ENCODE data around the gene GTPBP2. TPM values are rescaled to one million over a fixed set of nuclear protein-coding genes. Genes with fewer than 3 reads are reported as not detected.

The GTPBP2 gene
- total and polyA plus RNA-seq, 2 experiments from 2014 or later: 15.9 to 80.7 TPM

GRCh38 chr6:43614396-43614730, 14.7 kb downstream of the GTPBP2 start:
- Histone ChIP-seq H3K9me2 (ENCODE audit: insufficient read depth) (no peaks in the 10 kb centered on the region), H3K9me3 (ENCODE audit: low read depth) (no peaks in the 10 kb centered on the region), H3K79me2 (ENCODE audit: insufficient read depth) (no peaks in the 10 kb centered on the region; the same call in 1 of the 2 replicates), H3K27me3 (replicated peaks; ENCODE audit: insufficient read depth) (no peaks in the 10 kb centered on the region), H3F3A (ENCODE audit: insufficient read depth) (peaks cover 51% of the 10 kb centered on the region), H4K20me1 (ENCODE audit: insufficient read depth) (no peaks in the 10 kb centered on the region), H3K9ac (no peak overlapping the region), H3K27ac (no peak overlapping the region), H3K36me3 (ENCODE audit: low read depth) (peaks cover 50% of the 10 kb centered on the region), H3K4me2 (ENCODE audit: unreplicated experiment) (no peak overlapping the region), H2AFZ (no peak overlapping the region), H3K4me1 (ENCODE audit: insufficient read depth) (peaks cover 10% of the 10 kb centered on the region), H3K4me3 (no peak overlapping the region)
- DNase-seq: no peak
- no peak for TF ChIP-seq EZH2phosphoT487 (IDR thresholded peaks at IDR 0.05; ENCODE audit: insufficient read depth, low read depth)
- no peak for TF ChIP-seq EZH2 (IDR thresholded peaks at IDR 0.05; ENCODE audit: insufficient read depth, poor library complexity, severe bottlenecking)
- in situ Hi-C loops (cut with MboI): no loop called here
- 92% methylated on average over 3 of the region's 3 CpGs for WGBS, 2 experiments (ENCODE audit: low coverage in 1 of 2, low lambda C conversion rate in 2 of 2, missing lambda C conversion rate in 2 of 2)

DNA sequence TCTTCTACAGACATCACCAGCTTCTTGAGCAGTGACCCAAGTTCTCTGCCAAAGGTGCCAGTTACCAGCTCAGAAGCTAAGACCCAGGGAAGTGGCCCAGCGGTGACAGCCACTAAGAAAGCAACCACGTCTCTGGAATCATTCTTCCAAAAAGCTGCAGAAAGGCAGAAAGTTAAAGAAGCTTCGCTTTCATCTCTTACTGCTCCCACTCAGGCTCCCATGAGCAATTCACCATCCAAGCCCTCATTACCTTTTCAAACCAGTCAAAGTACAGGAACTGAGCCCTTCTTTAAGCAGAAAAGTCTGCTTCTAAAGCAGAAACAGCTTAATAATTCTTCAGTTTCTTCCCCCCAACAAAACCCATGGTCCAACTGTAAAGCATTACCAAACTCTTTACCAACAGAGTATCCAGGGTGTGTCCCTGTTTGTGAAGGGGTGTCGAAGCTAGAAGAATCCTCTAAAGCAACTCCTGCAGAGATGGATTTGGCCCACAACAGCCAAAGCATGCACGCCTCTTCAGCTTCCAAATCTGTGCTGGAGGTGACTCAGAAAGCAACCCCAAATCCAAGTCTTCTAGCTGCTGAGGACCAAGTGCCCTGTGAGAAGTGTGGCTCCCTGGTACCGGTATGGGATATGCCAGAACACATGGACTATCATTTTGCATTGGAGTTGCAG, 15.2 kb downstream of the GTPBP2 start:
- Histone ChIP-seq H3K9me3 (ENCODE audit: low read depth) (no peaks in the 10 kb centered on the region), H4K20me1 (ENCODE audit: insufficient read depth) (no peaks in the 10 kb centered on the region), H3K79me2 (ENCODE audit: insufficient read depth) (no peaks in the 10 kb centered on the region; the same call in 1 of the 2 replicates), H3K9ac (no peak overlapping the region), H3K9me2 (ENCODE audit: insufficient read depth) (no peaks in the 10 kb centered on the region), H3K4me3 (no peak overlapping the region), H2AFZ (no peak overlapping the region), H3K27ac (no peak overlapping the region), H3F3A (ENCODE audit: insufficient read depth) (peaks cover 51% of the 10 kb centered on the region), H3K27me3 (replicated peaks; ENCODE audit: insufficient read depth) (no peaks in the 10 kb centered on the region), H3K36me3 (ENCODE audit: low read depth) (peaks cover 48% of the 10 kb centered on the region), H3K4me1 (ENCODE audit: insufficient read depth) (peaks cover 10% of the 10 kb centered on the region), H3K4me2 (ENCODE audit: unreplicated experiment) (no peak overlapping the region)
- in situ Hi-C loops (cut with MboI): no loop called here
- no peak for DNase-seq
- WGBS, 2 experiments (ENCODE audit: low coverage in 1 of 2, low lambda C conversion rate in 2 of 2, missing lambda C conversion rate in 2 of 2): 88 to 91% methylated on average over 6 of the region's 6 CpGs
- TF ChIP-seq EZH2phosphoT487 (IDR thresholded peaks at IDR 0.05; ENCODE audit: insufficient read depth, low read depth) (no peak), EZH2 (IDR thresholded peaks at IDR 0.05; ENCODE audit: insufficient read depth, poor library complexity, severe bottlenecking) (no peak)

GRCh38 chr6:43610431-43610830, 18.6 kb downstream of the GTPBP2 start:
- Histone ChIP-seq H3K9me2 (ENCODE audit: insufficient read depth) (no peaks in the 10 kb centered on the region), H3K4me1 (ENCODE audit: insufficient read depth) (peaks cover 10% of the 10 kb centered on the region), H3K9ac (no peak overlapping the region), H4K20me1 (ENCODE audit: insufficient read depth) (no peaks in the 10 kb centered on the region), H2AFZ (no peak overlapping the region), H3K36me3 (ENCODE audit: low read depth) (peaks cover 58% of the 10 kb centered on the region), H3K4me3 (no peak overlapping the region), H3K79me2 (ENCODE audit: insufficient read depth) (no peaks in the 10 kb centered on the region; the same call in 1 of the 2 replicates), H3K9me3 (ENCODE audit: low read depth) (no peaks in the 10 kb centered on the region), H3F3A (ENCODE audit: insufficient read depth) (peaks cover 61% of the 10 kb centered on the region), H3K27me3 (replicated peaks; ENCODE audit: insufficient read depth) (no peaks in the 10 kb centered on the region), H3K27ac (no peak overlapping the region), H3K4me2 (ENCODE audit: unreplicated experiment) (no peak overlapping the region)
- 89 to 94% methylated on average over 5 of the region's 5 CpGs for WGBS, 2 experiments (ENCODE audit: low coverage in 1 of 2, low lambda C conversion rate in 2 of 2, missing lambda C conversion rate in 2 of 2)
- in situ Hi-C loops (cut with MboI): no loop called here
- TF ChIP-seq EZH2phosphoT487 (IDR thresholded peaks at IDR 0.05; ENCODE audit: insufficient read depth, low read depth): no peak
- no peak for TF ChIP-seq EZH2 (IDR thresholded peaks at IDR 0.05; ENCODE audit: insufficient read depth, poor library complexity, severe bottlenecking)
- peak; percentile 46 for DNase-seq

- WGBS, 2 experiments (ENCODE audit: low coverage in 1 of 2, low lambda C conversion rate in 2 of 2, missing lambda C conversion rate in 2 of 2): 94 to 100% methylated on average over 1 of the region's 1 CpG
- peaks cover 13% of the 10 kb centered on the region for H3K4me1 ChIP-seq (ENCODE audit: insufficient read depth)
- in situ Hi-C loops (cut with MboI): no loop called here
- H3K27ac ChIP-seq: no peak overlapping the region
- H3F3A ChIP-seq (ENCODE audit: insufficient read depth): peaks cover 66% of the 10 kb centered on the region
- no peak overlapping the region for H3K9ac ChIP-seq
- peaks cover 58% of the 10 kb centered on the region for H3K36me3 ChIP-seq (ENCODE audit: low read depth)
- no peak overlapping the region for H2AFZ ChIP-seq
- H3K4me3 ChIP-seq: no peak overlapping the region
- no peaks in the 10 kb centered on the region for H4K20me1 ChIP-seq (ENCODE audit: insufficient read depth)
- no peak overlapping the region for H3K4me2 ChIP-seq (ENCODE audit: unreplicated experiment)
- no peaks in the 10 kb centered on the region for H3K9me2 ChIP-seq (ENCODE audit: insufficient read depth)
- H3K27me3 ChIP-seq (replicated peaks; ENCODE audit: insufficient read depth): no peaks in the 10 kb centered on the region
- DNase-seq: peak; percentile 53
- H3K79me2 ChIP-seq (ENCODE audit: insufficient read depth): peaks cover 3% of the 10 kb centered on the region; the same call in 1 of the 2 replicates
- no peaks in the 10 kb centered on the region for H3K9me3 ChIP-seq (ENCODE audit: low read depth)
- TF ChIP-seq EZH2 (IDR thresholded peaks at IDR 0.05; ENCODE audit: insufficient read depth, poor library complexity, severe bottlenecking) (no peak), EZH2phosphoT487 (IDR thresholded peaks at IDR 0.05; ENCODE audit: insufficient read depth, low read depth) (no peak)
These were observed 19.7 kb downstream of the GTPBP2 start for GRCh38 chr6:43609402-43609801.

All from GM23248 (cell line).